HepG2 (cell line): ENCODE results near the gene ESR1. TPM values are rescaled to one million over a fixed set of nuclear protein-coding genes. Genes with fewer than 3 reads are reported as not detected.

Experiments used
- ATAC-seq: fragments of 200-7000 bp; cut with Tn5 transposase; 3 replicates; pipeline ENCODE4 v1.9.1; 2020; ENCODE audit warnings: mild to moderate bottlenecking, moderate library complexity
- BruUV-seq: library from RNA; stranded (reverse); fragments of 400-500 nt; replicated peaks from 2 replicates; lab custom pipeline; 2021; lab: Mats Ljungman, UMichigan
- CTCF ChIA-PET: fragments of 300-600 bp; formaldehyde crosslinking; extraction: SDS; loops from one replicate; lab custom pipeline; 2021; ENCODE audit warnings: low total read pairs, inconsistent platforms, low intra/inter-chr PET ratio; lab: Yijun Ruan, JAX
- POLR2A ChIA-PET: fragments of 350-600 bp; sonication (Branson Sonifier 250); formaldehyde crosslinking; loops from one replicate; lab custom pipeline; 2020; ENCODE audit warnings: antibody characterized with exemption, inconsistent platforms; lab: Yijun Ruan, JAX
- DNase-seq: peaks from one replicate; pipeline ENCODE4 v3.0.0-alpha.2; 2015; ENCODE audit warnings: low spot score
- FAIRE-seq: peaks from 3 replicates; lab custom pipeline; 2011; peaks lifted over from hg19 to GRCh38; lab: Jason Lieb, UNC
- H2AFZ ChIP-seq: one replicate; pipeline ENCODE4 v1.6.1; 2011; ENCODE audit warnings: low read length, inconsistent platforms
- H3K27ac ChIP-seq: fragments of 300-600 bp; 3 replicates; pipeline ENCODE4 v1.8.0; 2011; ENCODE audit warnings: mixed run types, mild to moderate bottlenecking, mixed read lengths, low read length, inconsistent platforms; ENCODE audit not compliant: insufficient read depth; ENCODE audit errors: extremely low read length
- H3K27me3 ChIP-seq, 2 experiments: fragments of 200-600 bp in 1 of 2; 2 replicates in 1 of 2; 3 replicates in 1 of 2; pipeline versions ENCODE4 v1.6.0 to v1.8.0; 2011; ENCODE audit warnings: low read length in 2 of 2, mild to moderate bottlenecking in 2 of 2, moderate library complexity in 2 of 2, inconsistent platforms in 1 of 2; ENCODE audit not compliant: insufficient read depth in 2 of 2, control insufficient read depth in 1 of 2
- H3K36me3 ChIP-seq, 2 experiments: fragments of 200-600 bp in 1 of 2; replicated peaks in 1 of 2; 2 replicates in 1 of 2; 3 replicates in 1 of 2; pipeline versions ENCODE4 v1.5.1 to v1.8.0; 2011; ENCODE audit warnings: low read length in 2 of 2, inconsistent platforms in 1 of 2; ENCODE audit not compliant: insufficient read depth in 2 of 2, control insufficient read depth in 1 of 2
- H3K4me1 ChIP-seq: 2 replicates; pipeline ENCODE4 v1.5.1; 2012; ENCODE audit warnings: low read length, inconsistent platforms; ENCODE audit not compliant: insufficient read depth
- H3K4me2 ChIP-seq: 2 replicates; pipeline ENCODE4 v1.6.0; 2011; ENCODE audit warnings: low read depth, low read length, inconsistent platforms
- H3K4me3 ChIP-seq, 3 experiments: fragments of 200-600 bp in 1 of 3; sonication (generic), shearing (Covaris generic) in 1 of 3; replicated peaks in 1 of 3; 2 replicates each; pipeline ENCODE4 v1.5.1; 2011 to 2016; ENCODE audit warnings: low read length in 3 of 3, inconsistent platforms in 2 of 3, low read depth in 2 of 3, mild to moderate bottlenecking in 2 of 3, control low read depth in 1 of 3, mixed read lengths in 1 of 3; ENCODE audit not compliant: insufficient read depth in 1 of 3
- H3K79me2 ChIP-seq: one replicate; pipeline ENCODE4 v1.6.1; 2011; ENCODE audit warnings: low read length, inconsistent platforms; ENCODE audit not compliant: insufficient read depth
- H3K9ac ChIP-seq: 2 replicates; pipeline ENCODE4 v1.6.0; 2011; ENCODE audit warnings: mild to moderate bottlenecking, low read depth, low read length, inconsistent platforms; ENCODE audit not compliant: insufficient read depth
- H3K9me3 ChIP-seq: 2 replicates; pipeline ENCODE4 v1.5.1; 2012; ENCODE audit warnings: mild to moderate bottlenecking, low read length
- H4K20me1 ChIP-seq: 2 replicates; pipeline ENCODE4 v1.6.0; 2011; ENCODE audit warnings: inconsistent platforms, mild to moderate bottlenecking, low read length, moderate library complexity; ENCODE audit not compliant: insufficient read depth
- POLR2AphosphoS5 ChIP-seq: IDR thresholded peaks from 2 replicates; pipeline ENCODE4 v1.6.1; 2012; ENCODE audit warnings: low read depth, low read length
- SMAD9 ChIP-seq: sonication (generic); formaldehyde crosslinking; IDR thresholded peaks from 2 replicates; pipeline ENCODE4 v1.5.1; 2020; ENCODE audit warnings: mild to moderate bottlenecking, missing genetic modification reagents
- TCF7L2 ChIP-seq: IDR thresholded peaks from 2 replicates; pipeline ENCODE4 v1.6.1; 2011; ENCODE audit warnings: mild to moderate bottlenecking, low read depth, low read length, moderate library complexity
- ZNF563 ChIP-seq: sonication (generic); formaldehyde crosslinking; IDR thresholded peaks from 2 replicates; pipeline ENCODE4 v1.8.0; 2022; ENCODE audit warnings: mild to moderate bottlenecking, moderate library complexity, missing genetic modification reagents
- WGBS: methylation state at CpG from one replicate; pipeline ENCODE4 v1.1.6; 2017; ENCODE audit warnings: low lambda C conversion rate; 5-methylcytosine and 5-hydroxymethylcytosine counted together
- in situ Hi-C: cut with HindIII; loops from 2 replicates; pipeline ENCODE4 v1.10.0; 2017; ENCODE audit warnings: low pct_unique_long_range_greater_than_20kb; ENCODE audit not compliant: extremely low pct_ligation_motif_present
- intact Hi-C: fragments of 100-400 bp; cut with micrococcal nuclease; formaldehyde crosslinking; loops from one replicate; pipeline ENCODE4 v1.10.0; 2022; ENCODE audit not compliant: unreplicated experiment
- polyA plus RNA-seq, 8 experiments: library from polyadenylated mRNA; depleted of rRNA in 3 of 8; stranded (reverse) in 7 of 8; unstranded in 1 of 8; fragments of >200 nt; fragmentation: Illumina TruSeq in 4 of 8; extraction: Trizol in 4 of 8; gene quantifications; 2 replicates each; pipeline versions ENCODE4 v1.2.1 to v1.2.3, GENCODE V29; 2011 to 2016; ENCODE audit warnings: low read depth in 4 of 8, missing spikeins in 1 of 8, mixed read lengths in 1 of 8; ENCODE audit not compliant: insufficient read depth in 1 of 8
- total RNA-seq, 5 experiments: library from RNA; depleted of rRNA; stranded (reverse); fragments of >200 nt; fragmentation: Illumina TruSeq; extraction: Trizol; gene quantifications; 2 replicates each; pipeline ENCODE4 v1.2.3, GENCODE V29; 2016; ENCODE audit warnings: low read depth in 1 of 5
- TF ChIP-seq, protein P1 (sequence below): sonication (generic); formaldehyde crosslinking; IDR thresholded peaks from 2 replicates; pipeline ENCODE4 v1.9.0; 2022; ENCODE audit warnings: missing genetic modification reagents, mild to moderate bottlenecking, borderline replicate concordance

Gene ESR1
- total and polyA plus RNA-seq, 2 of the 13 experiments (the other 11 are each of a cell fraction or from before 2014, with no cell fraction given) = not detected

DNA sequence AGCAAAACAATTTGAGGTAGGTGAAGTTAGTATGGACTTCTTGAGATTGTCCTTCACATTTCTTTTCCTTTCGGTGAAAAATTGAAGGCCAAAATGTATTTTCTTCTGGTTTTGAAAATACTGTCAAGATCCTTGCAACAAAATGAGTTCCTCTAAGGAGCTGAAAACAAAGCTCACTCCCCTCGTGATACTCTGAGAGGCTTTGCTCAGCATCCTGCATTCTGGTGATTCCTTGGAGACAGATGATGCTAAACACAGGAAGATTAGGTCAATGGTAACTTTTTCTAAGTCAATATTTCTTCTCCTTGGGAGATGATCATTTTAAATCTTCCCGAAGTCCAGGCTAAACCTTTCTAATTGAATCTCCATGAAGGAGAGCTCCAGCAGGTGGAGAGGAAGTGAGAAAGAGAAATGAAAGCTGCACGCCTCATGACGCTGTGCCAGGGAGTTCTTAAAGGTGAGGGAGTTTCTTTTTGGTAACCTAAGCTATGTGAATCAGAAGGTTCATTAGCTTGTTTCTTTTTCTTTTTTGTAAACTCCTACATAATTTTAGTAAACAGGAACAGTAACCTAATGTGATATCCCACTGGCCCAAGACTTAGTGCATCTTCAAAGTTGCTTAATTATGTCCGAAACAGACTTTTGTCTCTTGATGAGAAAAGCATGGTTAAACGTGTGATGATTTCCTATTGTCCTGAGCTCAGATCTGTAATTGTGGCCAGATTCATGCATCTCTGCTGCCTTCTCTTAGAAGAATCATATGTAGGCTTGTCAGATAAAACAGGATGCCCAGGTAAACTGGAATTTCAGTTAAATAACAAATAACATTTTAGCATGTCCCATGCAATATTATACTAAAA is 15.0 kb downstream of the ESR1 start:
- no TSS peak for BruUV-seq
- CTCF ChIA-PET = no interaction called here

DNA sequence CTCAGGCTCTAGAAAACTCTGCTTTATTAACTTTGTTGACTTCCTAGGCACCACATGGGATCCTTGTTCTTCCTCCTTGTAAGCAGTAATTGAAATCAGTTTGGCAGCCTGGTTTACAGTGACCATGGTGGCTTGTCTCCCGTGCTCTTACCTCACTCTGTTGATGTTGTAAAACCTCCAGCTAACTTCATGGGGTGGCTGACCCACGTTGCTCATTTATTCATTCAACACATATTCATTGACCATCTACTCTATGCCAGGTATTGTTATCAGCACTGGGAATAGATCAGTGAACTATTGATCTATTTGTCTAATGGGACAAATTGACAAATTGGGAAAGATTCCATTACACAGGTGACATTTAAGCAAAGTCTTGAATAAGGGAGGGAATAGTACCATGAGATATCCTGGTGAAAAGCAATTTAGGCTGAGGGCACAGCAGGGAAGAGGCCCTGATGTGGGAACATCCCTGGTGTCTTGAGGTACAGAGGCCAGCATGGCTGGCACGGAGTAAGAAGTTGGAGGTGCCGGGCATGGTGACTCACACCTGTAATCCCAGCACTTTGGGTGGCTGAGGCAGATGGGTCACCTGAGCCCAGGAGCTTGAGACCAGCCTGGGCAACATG is 19.1 kb downstream of the ESR1 start:
- Histone ChIP-seq H3K4me3 (no peak overlapping the region), H3K9ac (no peak overlapping the region), H4K20me1 (no peaks in the 10 kb centered on the region; the same call in 1 of the 2 replicates), H3K79me2 (no peaks in the 10 kb centered on the region), H3K4me1 (no peaks in the 10 kb centered on the region), H2AFZ (no peak overlapping the region), H3K27ac (no peak overlapping the region), H3K4me2 (no peak overlapping the region), H3K9me3 (no peaks in the 10 kb centered on the region), H3K36me3 (no peaks in the 10 kb centered on the region), H3K27me3 (0 out of 5 replicates have a peak, but pooled peaks cover 0 to 3% of the 10 kb centered on the region in 2 experiments)
- intact Hi-C loops = no loop called here
- in situ Hi-C loops = no loop called here
- no TSS peak for BruUV-seq
- WGBS = 25% methylated on average over 4 of the region's 4 CpGs
- ChIA-PET CTCF (no interaction called here), POLR2A (no interaction called here)
- no peak for DNase-seq
- no peak for TF ChIP-seq TCF7L2
- TF ChIP-seq POLR2AphosphoS5 = no peak
- TF ChIP-seq, protein P1, sequence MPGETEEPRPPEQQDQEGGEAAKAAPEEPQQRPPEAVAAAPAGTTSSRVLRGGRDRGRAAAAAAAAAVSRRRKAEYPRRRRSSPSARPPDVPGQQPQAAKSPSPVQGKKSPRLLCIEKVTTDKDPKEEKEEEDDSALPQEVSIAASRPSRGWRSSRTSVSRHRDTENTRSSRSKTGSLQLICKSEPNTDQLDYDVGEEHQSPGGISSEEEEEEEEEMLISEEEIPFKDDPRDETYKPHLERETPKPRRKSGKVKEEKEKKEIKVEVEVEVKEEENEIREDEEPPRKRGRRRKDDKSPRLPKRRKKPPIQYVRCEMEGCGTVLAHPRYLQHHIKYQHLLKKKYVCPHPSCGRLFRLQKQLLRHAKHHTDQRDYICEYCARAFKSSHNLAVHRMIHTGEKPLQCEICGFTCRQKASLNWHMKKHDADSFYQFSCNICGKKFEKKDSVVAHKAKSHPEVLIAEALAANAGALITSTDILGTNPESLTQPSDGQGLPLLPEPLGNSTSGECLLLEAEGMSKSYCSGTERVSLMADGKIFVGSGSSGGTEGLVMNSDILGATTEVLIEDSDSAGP (CRISPR knock-in tag) = no peak
- no peak for TF ChIP-seq SMAD9
- ATAC-seq = no peak
- no peak for FAIRE-seq

More for the DNA sequence above, 15.0 kb downstream of the ESR1 start:
- H3K4me1 ChIP-seq = no peaks in the 10 kb centered on the region
- no peaks in the 10 kb centered on the region for H3K9me3 ChIP-seq
- in situ Hi-C loops (no loop called here), intact Hi-C loops (no loop called here)
- no peak for ATAC-seq
- TF ChIP-seq ZNF563 = no peak
- POLR2A ChIA-PET = no interaction called here
- H3K4me3 ChIP-seq = no peak overlapping the region
- no peak overlapping the region for H3K9ac ChIP-seq
- H3K27me3 ChIP-seq = peaks cover 0 to 3% of the 10 kb centered on the region in 2 experiments; a peak in 1 of 5 replicates
- no peak overlapping the region for H3K4me2 ChIP-seq
- no peaks in the 10 kb centered on the region for H3K79me2 ChIP-seq
- H4K20me1 ChIP-seq = no peaks in the 10 kb centered on the region; the same call in 1 of the 2 replicates
- no peak for FAIRE-seq
- H3K36me3 ChIP-seq = no peaks in the 10 kb centered on the region
- 16% methylated on average over 7 of the region's 7 CpGs for whole genome bisulfite sequencing
- H2AFZ ChIP-seq = no peak overlapping the region
- H3K27ac ChIP-seq = no peak overlapping the region
- DNase-seq = no peak
